A673 (cell line): ENCODE measurements around the gene SEMA5B. TPM values are rescaled to one million over a fixed set of nuclear protein-coding genes. Genes with fewer than 3 reads are reported as not detected.

Source experiments
- BruUV-seq: library from RNA; stranded (reverse); fragments of 400-500 nt; replicated peaks from 2 replicates; lab custom pipeline; 2021; lab: Mats Ljungman, UMichigan
- CTCF ChIA-PET: fragments of 300-600 bp; sonication (Branson Sonifier 250); formaldehyde crosslinking; loops from one replicate; lab custom pipeline; 2022; ENCODE audit warnings: antibody characterized with exemption; lab: Charles Lee
- POLR2A ChIA-PET: fragments of 300-600 bp; sonication (Branson Sonifier 250); formaldehyde crosslinking; loops from one replicate; lab custom pipeline; 2022; ENCODE audit warnings: antibody characterized with exemption; ENCODE audit not compliant: low non-redundant PET; lab: Charles Lee
- DNase-seq: peaks from one replicate; pipeline ENCODE4 v3.0.0-alpha.2; 2015; ENCODE audit warnings: low spot score
- H3K27ac ChIP-seq: fragments of 200-600 bp; sonication (generic); 2 replicates; pipeline ENCODE4 v1.5.1; 2016; ENCODE audit warnings: mixed run types, low read depth, mild to moderate bottlenecking, mixed read lengths, antibody characterized with exemption, low read length; ENCODE audit not compliant: poor library complexity, severe bottlenecking
- H3K27me3 ChIP-seq: fragments of 200-600 bp; sonication (generic); replicated peaks from 2 replicates; pipeline ENCODE4 v1.6.1; 2017; ENCODE audit warnings: mixed run types, low read depth, mild to moderate bottlenecking, mixed read lengths, antibody characterized with exemption, low read length; ENCODE audit not compliant: insufficient read depth, poor library complexity
- H3K36me3 ChIP-seq: fragments of 200-600 bp; sonication (generic); 2 replicates; pipeline ENCODE4 v1.6.1; 2016; ENCODE audit warnings: mixed run types, mild to moderate bottlenecking, mixed read lengths, antibody characterized with exemption, low read length; ENCODE audit not compliant: insufficient read depth, poor library complexity, severe bottlenecking
- H3K4me1 ChIP-seq: fragments of 200-600 bp; sonication (generic); 2 replicates; pipeline ENCODE4 v1.6.1; 2017; ENCODE audit warnings: mixed run types, mild to moderate bottlenecking, mixed read lengths, antibody characterized with exemption, low read length; ENCODE audit not compliant: insufficient read depth, poor library complexity, severe bottlenecking
- H3K4me3 ChIP-seq: fragments of 200-600 bp; sonication (generic); 2 replicates; pipeline ENCODE4 v1.5.1; 2016; ENCODE audit warnings: low read depth, mixed run types, mild to moderate bottlenecking, mixed read lengths, low read length; ENCODE audit not compliant: poor library complexity, severe bottlenecking
- H3K9me3 ChIP-seq: fragments of 200-600 bp; sonication (generic); 2 replicates; pipeline ENCODE4 v1.6.1; 2016; ENCODE audit warnings: mixed run types, low read depth, mild to moderate bottlenecking, mixed read lengths, antibody characterized with exemption, low read length; ENCODE audit not compliant: poor library complexity, severe bottlenecking
- CTCF ChIP-seq: fragments of 300-800, 200-600 bp; sonication (generic); conservative IDR thresholded peaks from 2 replicates; pipeline ENCODE4 v1.5.1; 2017; ENCODE audit warnings: low read depth, mild to moderate bottlenecking, antibody characterized with exemption, low read length, moderate library complexity, mixed read lengths
- EZH2 ChIP-seq: fragments of 200-600 bp; sonication (generic); IDR thresholded peaks from 2 replicates; pipeline ENCODE4 v1.6.1; 2017; ENCODE audit warnings: borderline replicate concordance, low read depth, mild to moderate bottlenecking, mixed read lengths, antibody characterized with exemption, low read length; ENCODE audit not compliant: poor library complexity, severe bottlenecking
- intact Hi-C: fragments of 100-400 bp; cut with micrococcal nuclease; formaldehyde crosslinking; loops from one replicate; pipeline ENCODE4 v1.10.0; 2022; ENCODE audit not compliant: unreplicated experiment
- total RNA-seq: library from RNA; stranded (reverse); gene quantifications from 2 replicates; pipeline ENCODE4 v1.2.3, GENCODE V29; 2021

SEMA5B gene
- total RNA-seq, 1 experiment from 2014 or later, result 7.6 TPM

GRCh38 chr3:122959339-122959738 is 68.2 kb downstream of the SEMA5B start:
- H3K9me3 ChIP-seq, result no peaks in the 10 kb centered on the region
- no TSS peak for BruUV-seq
- DNase-seq, result no peak
- H3K4me3 ChIP-seq, result no peak overlapping the region
- H3K27ac ChIP-seq, result no peak overlapping the region
- intact Hi-C loops, result no loop called here
- CTCF ChIA-PET, result no interaction called here
- no peak for TF ChIP-seq CTCF
- no peak for TF ChIP-seq EZH2
- POLR2A ChIA-PET, result no interaction called here
- no peaks in the 10 kb centered on the region for H3K4me1 ChIP-seq
- no peaks in the 10 kb centered on the region for H3K36me3 ChIP-seq
- peaks cover 73% of the 10 kb centered on the region for H3K27me3 ChIP-seq

GRCh38 chr3:122957707-122958689 is 69.6 kb downstream of the SEMA5B start:
- H3K27ac ChIP-seq, result no peak overlapping the region
- ChIA-PET POLR2A (no interaction called here), CTCF (no interaction called here)
- no peak for TF ChIP-seq EZH2
- intact Hi-C loops, result no loop called here
- H3K27me3 ChIP-seq, result peaks cover 66% of the 10 kb centered on the region
- H3K36me3 ChIP-seq, result no peaks in the 10 kb centered on the region
- DNase-seq, result no peak
- no peaks in the 10 kb centered on the region for H3K4me1 ChIP-seq
- no peak overlapping the region for H3K4me3 ChIP-seq
- no peaks in the 10 kb centered on the region for H3K9me3 ChIP-seq
- BruUV-seq, result no TSS peak

- intact Hi-C loops, result no loop called here
- POLR2A ChIA-PET, result no interaction called here
These were observed 70.7 kb downstream of the SEMA5B start for GRCh38 chr3:122956693-122957455.

More at GRCh38 chr3:122956693-122957455, 70.7 kb downstream of the SEMA5B start:
- Histone ChIP-seq H3K27me3 (peaks cover 60% of the 10 kb centered on the region), H3K27ac (no peak overlapping the region), H3K36me3 (no peaks in the 10 kb centered on the region), H3K9me3 (no peaks in the 10 kb centered on the region), H3K4me1 (no peaks in the 10 kb centered on the region), H3K4me3 (no peak overlapping the region)
- DNase-seq, result no peak
- no peak for TF ChIP-seq CTCF
- no peak for TF ChIP-seq EZH2
- no TSS peak for BruUV-seq
- CTCF ChIA-PET, result no interaction called here
